Esophagus muscularis mucosa (tissue), 4 donors: Measurements from ENCODE around the gene ACOXL.

Experiments
- CTCF ChIP-seq, 3 experiments: fragments of 200-600 bp in 2 of 3; fragments of 450-650 bp in 1 of 3; sonication (generic) in 2 of 3; IDR thresholded peaks; one replicate each; pipeline ENCODE4 v1.5.1; 2017 to 2019; ENCODE audit warnings: antibody characterized with exemption in 3 of 3, mild to moderate bottlenecking in 2 of 3, moderate library complexity in 1 of 3
- EP300 ChIP-seq: sonication (generic); formaldehyde crosslinking; IDR thresholded peaks from one replicate; pipeline ENCODE4 v1.6.1; 2017; ENCODE audit warnings: antibody characterized with exemption
- POLR2A ChIP-seq: fragments of 450-650 bp; IDR thresholded peaks from one replicate; pipeline ENCODE4 v1.6.1; 2017; ENCODE audit warnings: antibody characterized with exemption, moderate library complexity, mild to moderate bottlenecking, low read depth

- TF ChIP-seq CTCF (IDR thresholded peaks at IDR 0.05) = no peak
- no peak for TF ChIP-seq POLR2A
- TF ChIP-seq EP300 = no peak
Observed at GRCh38 chr2:111037128-111037527, 304.8 kb downstream of the ACOXL start.
